Stomach (tissue), 9 donors: ENCODE results near the gene OCIAD1. TPM values are rescaled to one million over a fixed set of nuclear protein-coding genes. Genes with fewer than 3 reads are reported as not detected.

ENCODE experiments used
- DNase-seq, 2 donors: peaks; one replicate each; pipeline versions ENCODE4 v3.0.0 to v3.0.0-alpha.2; 2013 to 2019
- H3K27ac ChIP-seq, 5 donors: fragments of 200-600 bp in 4 of 5; sonication (generic) in 4 of 5; one replicate each; pipeline ENCODE4 v1.5.1; 2013 to 2019; ENCODE audit warnings: mild to moderate bottlenecking in 1 of 5, moderate library complexity in 1 of 5
- H3K27me3 ChIP-seq, 3 donors: fragments of 200-600 bp; sonication (generic); one replicate each; pipeline ENCODE4 v1.5.1; 2017 to 2019; ENCODE audit warnings: mixed run types in 1 of 3
- H3K36me3 ChIP-seq, 4 donors: fragments of 200-600 bp; sonication (generic); 1 replicate in 3 of 4; 2 replicates in 1 of 4; pipeline ENCODE4 v1.5.1; 2016 to 2019
- H3K4me1 ChIP-seq, 4 donors: fragments of 200-600 bp; sonication (generic); one replicate each; pipeline ENCODE4 v1.5.1; 2016 to 2019
- H3K4me3 ChIP-seq, 4 donors: fragments of 200-600 bp; sonication (generic) in 3 of 4; one replicate each; pipeline ENCODE4 v1.5.1; 2016 to 2019; ENCODE audit warnings: mild to moderate bottlenecking in 1 of 4
- H3K9me3 ChIP-seq, 4 donors: fragments of 200-600 bp; sonication (generic); one replicate each; pipeline ENCODE4 v1.5.1; 2016 to 2019
- CTCF ChIP-seq, 7 experiments: fragments of 450-650 bp in 4 of 7; fragments of 200-600 bp in 3 of 7; sonication (generic) in 3 of 7; IDR thresholded peaks; one replicate each; pipeline ENCODE4 v1.5.1; 2016 to 2019; ENCODE audit warnings: antibody characterized with exemption in 7 of 7, control low read depth in 2 of 7, mild to moderate bottlenecking in 1 of 7
- EP300 ChIP-seq: sonication (generic); formaldehyde crosslinking; IDR thresholded peaks from one replicate; pipeline ENCODE4 v1.6.1; 2017; ENCODE audit warnings: antibody characterized with exemption
- POLR2A ChIP-seq, 4 donors: fragments of 450-650 bp; IDR thresholded peaks; one replicate each; pipeline ENCODE4 v1.6.1; 2016; ENCODE audit warnings: antibody characterized with exemption in 4 of 4, control low read depth in 2 of 4, mild to moderate bottlenecking in 1 of 4, moderate library complexity in 1 of 4
- POLR2AphosphoS5 ChIP-seq, 3 donors: sonication (generic); formaldehyde crosslinking; IDR thresholded peaks; one replicate each; pipeline ENCODE4 v1.6.1; 2016; ENCODE audit warnings: antibody characterized with exemption in 3 of 3
- WGBS, 5 donors: extraction: QIAGEN DNeasy Blood & Tissue Kit in 3 of 5; methylation state at CpG; one replicate each; pipeline versions ENCODE4 v1.1.5 to v1.1.7; 2013 to 2018; 5-methylcytosine and 5-hydroxymethylcytosine counted together
- intact Hi-C: fragments of 100-400 bp; cut with DNase I; formaldehyde crosslinking; loops from one replicate; pipeline ENCODE4 v1.15.1; 2023; ENCODE audit warnings: low total_unique reads
- polyA plus RNA-seq, 3 donors: library from polyadenylated mRNA; stranded (reverse); fragments of 200-250 nt; gene quantifications; one replicate each; pipeline ENCODE4 v1.2.3, GENCODE V29; 2013
- total RNA-seq, 5 donors: library from RNA; depleted of rRNA; stranded (reverse); fragments of >200 nt; gene quantifications; one replicate each; pipeline versions ENCODE4 v1.1.0 to v1.2.3, GENCODE V29; 2014 to 2016
- donor health status: healthy with polysubstance abuse.
- donor health status: Bipolar disorder and iron deficiency.
- donor health status: healthy.

OCIAD1 gene
- total and polyA plus RNA-seq, 8 donors, result 24.0 to 142 (median 85.5) TPM

- no peaks in the 10 kb centered on the region for H3K4me1 ChIP-seq
- no peak overlapping the region for H3K4me3 ChIP-seq
- H3K36me3 ChIP-seq, result no peaks in the 10 kb centered on the region
- no peaks in the 10 kb centered on the region for H3K27me3 ChIP-seq
- no peak overlapping the region for H3K27ac ChIP-seq
- no peaks in the 10 kb centered on the region for H3K9me3 ChIP-seq
- no peak for DNase-seq
- intact Hi-C loops, result no loop called here
- TF ChIP-seq POLR2A (IDR thresholded peaks at IDR 0.05) (no peak), EP300 (no peak), POLR2AphosphoS5 (IDR thresholded peaks at IDR 0.05) (no peak), CTCF (IDR thresholded peaks at IDR 0.05) (no peak)
- 80 to 94% (median 88%) methylated on average over 3 of the region's 3 CpGs for WGBS, 5 donors
Measured at GRCh38 chr4:48795108-48795507, 35.8 kb upstream of the OCIAD1 start.

GRCh38 chr4:48796191-48796926, 34.5 kb upstream of the OCIAD1 start:
- 83 to 91% (median 86%) methylated on average over 2 of the region's 2 CpGs for WGBS, 5 donors

GRCh38 chr4:48796927-48797679, 33.8 kb upstream of the OCIAD1 start:
- DNase-seq, result no peak
- H3K27me3 ChIP-seq, result no peaks in the 10 kb centered on the region
- WGBS, 5 donors, result 62 to 91% (median 85%) methylated on average over 1 of the region's 1 CpG
- intact Hi-C loops, result no loop called here
- peaks cover 0 to 12% (median 3%) of the 10 kb centered on the region in 4 donors for H3K4me1 ChIP-seq
- no peaks in the 10 kb centered on the region for H3K36me3 ChIP-seq
- no peaks in the 10 kb centered on the region for H3K9me3 ChIP-seq
- no peak overlapping the region for H3K27ac ChIP-seq
- no peak for TF ChIP-seq CTCF (IDR thresholded peaks at IDR 0.05)
- TF ChIP-seq POLR2AphosphoS5 (IDR thresholded peaks at IDR 0.05), result no peak
- TF ChIP-seq EP300, result no peak
- TF ChIP-seq POLR2A (IDR thresholded peaks at IDR 0.05), result no peak
- H3K4me3 ChIP-seq, result no peak overlapping the region

More at GRCh38 chr4:48796191-48796926, 34.5 kb upstream of the OCIAD1 start:
- Histone ChIP-seq H3K27ac (no peak overlapping the region), H3K9me3 (no peaks in the 10 kb centered on the region), H3K4me3 (no peak overlapping the region), H3K27me3 (no peaks in the 10 kb centered on the region), H3K36me3 (no peaks in the 10 kb centered on the region), H3K4me1 (peaks cover 0 to 5% (median 0%) of the 10 kb centered on the region in 4 donors)
- TF ChIP-seq POLR2A (IDR thresholded peaks at IDR 0.05) (no peak), EP300 (no peak), POLR2AphosphoS5 (IDR thresholded peaks at IDR 0.05) (no peak), CTCF (IDR thresholded peaks at IDR 0.05) (no peak)
- DNase-seq, result no peak
- intact Hi-C loops, result no loop called here

GRCh38 chr4:48798117-48798516, 32.8 kb upstream of the OCIAD1 start:
- Histone ChIP-seq H3K36me3 (no peaks in the 10 kb centered on the region), H3K4me3 (no peak overlapping the region), H3K4me1 (peaks cover 0 to 14% (median 3%) of the 10 kb centered on the region in 4 donors), H3K27me3 (no peaks in the 10 kb centered on the region), H3K9me3 (no peaks in the 10 kb centered on the region), H3K27ac (no peak overlapping the region)
- 85 to 94% (median 88%) methylated on average over 2 of the region's 2 CpGs for WGBS, 5 donors
- no peak for TF ChIP-seq POLR2AphosphoS5 (IDR thresholded peaks at IDR 0.05)
- no peak for TF ChIP-seq POLR2A (IDR thresholded peaks at IDR 0.05)
- no peak for TF ChIP-seq EP300
- TF ChIP-seq CTCF (IDR thresholded peaks at IDR 0.05), result no peak
- intact Hi-C loops, result no loop called here
- no peak for DNase-seq
